G401.6 (cell line): ENCODE measurements around the gene RAPSN.

Source experiments
- FAIRE-seq: peaks from 2 replicates; lab custom pipeline; 2012; peaks lifted over from hg19 to GRCh38; lab: Jason Lieb, UNC

The RAPSN gene

DNA sequence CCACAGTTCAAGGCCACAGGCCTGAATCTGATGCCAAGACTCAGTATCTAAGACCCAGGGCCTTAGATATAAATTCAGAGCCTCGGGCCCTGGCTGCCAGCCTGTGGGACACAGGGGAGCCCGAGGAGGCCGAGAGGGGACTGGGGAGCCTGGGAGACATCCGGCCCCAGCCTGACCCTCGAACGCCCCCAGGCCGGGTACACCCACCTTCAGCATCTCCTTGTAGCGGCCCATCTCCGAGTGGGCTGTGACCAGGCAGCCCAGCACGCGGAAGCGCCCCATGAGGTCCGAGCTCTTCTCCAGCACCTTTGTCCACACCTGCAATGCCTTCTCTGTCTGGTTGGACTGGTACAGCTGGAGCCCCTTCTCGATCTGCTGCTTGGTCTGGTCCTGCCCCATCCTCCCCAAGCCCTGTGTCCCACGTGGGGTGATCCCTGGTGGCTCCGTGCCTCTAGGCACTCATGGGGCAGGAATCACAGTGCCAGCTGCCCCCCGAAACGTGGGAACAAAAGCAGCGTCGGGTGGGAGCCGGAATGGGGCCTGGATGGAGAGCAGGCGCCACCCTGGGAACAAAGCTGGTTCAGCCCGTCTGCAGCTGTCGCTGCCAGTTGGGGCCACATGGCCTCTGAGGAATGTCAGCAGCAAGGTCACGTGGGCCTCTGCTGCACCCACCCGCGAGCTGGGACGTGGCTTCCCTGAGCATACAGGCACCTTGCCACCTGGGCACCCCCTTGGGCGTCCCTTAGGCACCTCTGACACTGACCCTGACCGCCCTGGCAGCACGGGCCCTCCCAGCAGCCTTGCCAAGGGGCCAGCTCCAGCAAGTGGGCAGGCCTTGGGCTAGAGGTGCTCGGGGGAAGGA is at the start of gene RAPSN:
Gene RAPSN, minus strand, starts transcription at position 571 of the 862 bp plus-strand sequence. Its CDS starts 172 bp downstream, at position 399.
- no peak for FAIRE-seq

DNA sequence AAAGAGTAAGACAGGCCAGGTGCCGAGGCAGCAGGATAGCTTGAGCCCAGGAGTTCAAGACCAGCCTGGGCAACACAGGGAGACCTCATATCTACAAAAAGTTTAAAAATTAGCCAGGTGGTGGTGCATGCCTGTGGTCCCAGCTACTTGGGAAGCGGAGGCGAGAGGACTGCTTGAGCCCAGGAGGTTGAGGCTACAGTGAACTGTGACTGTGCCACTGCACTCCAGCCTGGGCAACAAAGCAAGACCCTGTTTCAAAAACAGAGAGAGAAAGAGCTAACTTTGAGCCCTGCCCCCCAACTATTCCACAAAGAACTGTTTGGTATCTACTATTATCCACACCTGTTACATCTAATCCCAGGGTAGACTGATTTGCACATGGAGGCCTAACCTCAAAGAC is 49.2 kb upstream of the RAPSN start:
- no peak for FAIRE-seq

DNA sequence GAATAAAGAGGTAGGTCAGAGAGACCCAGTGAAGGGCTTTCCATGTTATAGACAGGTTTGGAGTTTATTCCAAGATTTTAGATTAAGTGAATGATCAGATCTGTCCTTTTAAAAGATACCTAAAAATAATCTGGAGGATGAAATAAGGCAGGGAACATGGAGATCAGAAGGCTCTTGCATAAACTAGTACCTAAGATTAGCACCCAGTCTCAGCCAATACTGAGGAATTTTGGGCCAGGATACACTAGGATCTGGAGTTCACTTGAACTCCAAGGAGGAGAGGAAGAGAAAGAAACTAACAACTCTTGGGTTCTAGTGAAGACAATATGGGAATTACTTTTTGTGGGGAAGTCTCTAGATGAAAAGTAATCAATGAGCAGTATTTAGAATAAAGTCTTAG is 47.9 kb upstream of the RAPSN start:
- FAIRE-seq, result no peak

DNA sequence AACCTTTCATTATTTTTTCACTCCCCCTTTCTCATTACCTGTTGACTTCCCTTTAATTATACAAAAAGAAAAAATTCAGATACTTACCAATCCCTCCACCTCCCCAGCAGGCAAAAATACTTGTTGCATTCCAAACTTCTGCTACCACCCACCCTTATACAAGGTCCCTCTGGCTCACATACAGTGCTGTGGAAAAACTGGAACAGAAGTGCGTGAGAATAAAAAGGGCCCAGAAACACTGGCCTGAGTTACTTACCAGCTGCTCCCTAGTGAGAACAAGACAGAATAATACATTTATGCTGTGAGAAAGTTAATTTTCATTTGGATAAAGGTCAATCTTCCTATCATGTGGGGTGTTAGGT is 46.9 kb upstream of the RAPSN start:
- FAIRE-seq, result no peak

DNA sequence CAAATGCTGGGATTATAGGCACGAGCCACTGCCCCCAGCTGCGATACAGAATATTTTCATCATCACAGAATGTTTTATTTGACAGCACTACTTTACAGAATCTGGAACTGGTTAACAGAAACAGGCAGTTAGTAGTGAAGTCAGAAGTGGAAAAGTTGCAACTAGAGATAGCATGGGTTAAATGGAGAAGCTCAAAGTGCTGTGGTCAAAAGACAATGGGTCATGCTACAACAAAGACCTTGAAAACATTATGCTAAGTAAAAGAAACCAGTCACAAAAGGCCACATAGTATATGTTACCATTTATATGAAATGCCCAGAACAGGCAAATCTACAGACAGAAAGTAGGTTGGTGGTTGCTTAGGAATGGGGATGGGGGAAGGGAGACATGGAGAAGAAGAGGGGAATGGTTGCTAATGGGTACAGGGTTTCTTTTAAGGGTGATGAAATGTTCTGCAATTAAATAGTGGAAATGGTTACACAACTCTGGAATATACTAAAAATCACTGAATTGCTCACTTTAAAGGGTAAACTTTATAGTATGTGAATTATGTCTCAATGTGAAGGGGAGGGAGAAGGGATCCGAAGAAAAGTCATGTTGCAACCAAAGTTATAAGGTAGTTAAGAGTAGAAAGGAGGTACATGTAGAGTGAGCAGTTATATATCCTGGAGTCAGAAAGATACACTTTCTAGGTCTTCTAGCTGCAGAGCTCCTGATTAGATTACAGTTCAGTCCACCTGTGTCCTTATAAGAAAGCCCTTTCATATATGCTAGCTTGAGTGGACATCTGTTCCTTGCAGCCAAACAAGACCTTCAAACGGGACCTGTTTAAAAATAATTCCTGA is 46.3 kb upstream of the RAPSN start:
- no peak for FAIRE-seq

DNA sequence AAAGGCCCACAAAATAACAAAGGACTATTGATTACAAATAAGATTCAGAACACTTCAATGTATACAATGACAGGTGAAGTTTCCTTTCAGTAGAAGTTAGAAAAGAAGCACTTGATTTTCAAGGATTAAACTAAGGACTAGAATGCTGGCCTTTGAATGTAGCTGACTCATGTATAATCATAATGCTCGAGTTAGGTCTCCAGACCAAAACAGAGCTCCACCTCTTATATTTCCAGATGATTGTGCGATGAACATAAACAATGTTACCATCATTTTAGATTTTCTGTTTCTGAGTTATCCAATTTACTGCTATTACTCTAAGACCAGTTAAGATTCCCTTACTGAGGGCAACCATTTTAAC is 40.4 kb upstream of the RAPSN start:
- no peak for FAIRE-seq

DNA sequence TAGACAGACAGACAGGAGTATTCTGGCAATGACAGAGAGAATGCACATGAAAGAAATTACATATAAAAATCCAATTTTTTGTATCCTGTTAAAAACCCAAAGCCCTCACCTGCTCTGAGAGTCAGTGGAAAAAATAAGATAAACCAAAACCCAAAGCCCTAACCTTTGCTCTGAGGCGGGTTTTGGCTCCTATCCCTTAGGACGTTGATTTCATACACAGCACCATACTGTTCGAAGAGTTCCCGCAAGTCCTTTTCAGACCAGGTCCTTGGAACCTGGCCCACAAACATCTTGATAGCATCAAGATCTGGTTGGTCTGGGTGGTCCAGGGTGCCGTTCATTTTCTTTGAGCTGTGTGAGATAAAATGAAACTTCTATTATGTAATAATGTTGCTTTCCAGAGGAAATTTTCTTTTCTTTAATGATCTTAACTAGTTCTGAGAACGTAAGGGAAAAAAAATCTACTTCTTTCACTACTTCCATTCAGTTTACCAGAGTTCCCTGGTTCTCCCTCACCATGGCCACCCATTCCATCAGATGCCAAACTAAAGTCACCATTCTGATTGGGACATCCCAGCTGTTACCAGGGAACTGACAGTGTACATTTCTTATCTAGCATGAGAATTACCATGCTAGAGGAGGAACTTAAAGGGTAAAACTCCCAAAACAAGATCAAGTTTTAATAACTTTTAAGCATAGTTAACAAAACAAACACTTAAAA is 39.9 kb upstream of the RAPSN start:
- no peak for FAIRE-seq

DNA sequence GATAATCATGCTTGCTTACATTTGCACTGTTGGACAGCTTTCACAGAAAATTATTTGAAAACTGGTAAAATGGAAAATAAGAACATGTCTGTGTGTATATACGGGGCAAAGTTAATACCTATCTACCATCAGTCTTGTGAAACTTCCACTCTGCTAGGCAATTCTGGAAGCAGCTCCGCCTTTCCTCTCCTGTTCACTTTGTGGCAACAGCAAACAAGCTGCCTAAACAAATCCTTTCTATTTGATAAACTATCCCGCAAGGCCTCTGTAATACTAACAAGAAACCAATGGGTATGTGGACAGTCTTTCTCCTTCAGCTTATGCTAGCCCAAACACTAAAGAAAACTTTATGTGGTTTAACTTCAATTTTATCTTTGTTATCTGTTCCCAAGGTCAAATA is 39.2 kb upstream of the RAPSN start:
- no peak for FAIRE-seq

DNA sequence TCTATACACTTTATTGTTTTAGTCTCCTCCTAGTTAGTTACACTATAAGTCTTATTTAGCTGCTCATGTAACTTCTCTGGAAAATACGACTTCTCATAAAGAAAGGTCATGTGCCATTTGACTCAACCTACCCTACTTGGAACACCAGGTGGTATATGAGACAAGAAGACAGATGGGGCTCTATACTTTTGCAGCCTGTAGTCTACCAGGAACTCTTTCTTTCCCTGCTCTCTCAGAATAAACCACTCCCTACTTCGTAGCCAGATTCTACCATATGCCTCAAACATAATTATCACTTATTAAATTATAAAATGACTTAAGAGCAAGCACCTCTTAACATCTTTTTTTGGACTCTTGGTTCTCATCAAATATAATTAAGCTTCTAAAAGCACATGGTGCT is 38.5 kb upstream of the RAPSN start:
- no peak for FAIRE-seq

DNA sequence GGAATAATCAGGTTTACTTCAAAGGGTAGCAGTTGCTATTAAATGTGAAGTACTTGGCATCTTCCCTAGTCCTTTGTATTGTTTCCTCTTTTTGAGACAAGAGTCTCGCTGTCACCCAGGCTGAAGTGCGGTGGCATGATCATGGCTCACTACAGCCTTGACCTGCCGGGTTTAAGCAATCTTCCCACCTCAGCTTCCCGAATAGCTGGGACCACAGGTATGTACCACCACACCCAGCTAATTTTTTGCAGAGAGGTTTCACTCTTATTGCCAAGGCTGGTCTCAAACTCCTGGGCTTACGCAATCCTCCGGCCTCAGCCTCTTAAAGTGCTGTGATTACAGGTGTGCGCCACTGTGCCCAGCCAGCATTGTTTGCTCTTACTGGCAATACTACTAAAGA is 36.2 kb upstream of the RAPSN start:
- no peak for FAIRE-seq

DNA sequence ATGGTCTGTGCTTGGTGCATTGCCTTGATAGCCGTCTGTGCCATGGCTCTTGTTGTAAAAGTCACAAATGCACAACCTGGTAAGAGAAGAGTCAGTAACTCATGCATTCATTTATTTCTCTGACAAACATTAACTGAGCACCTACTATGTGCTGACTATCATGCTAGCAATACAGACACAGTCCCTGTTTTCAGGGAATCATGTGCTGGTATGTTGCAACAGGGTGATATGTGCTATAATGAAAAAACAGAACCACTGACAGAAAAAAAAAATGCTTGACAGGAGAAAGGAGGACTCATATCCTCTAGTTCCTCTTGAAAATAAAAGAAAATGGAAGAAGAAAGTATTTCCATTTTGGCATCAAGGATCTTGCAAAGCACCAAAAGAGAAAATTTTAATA is 34.5 kb upstream of the RAPSN start:
- FAIRE-seq, result no peak

DNA sequence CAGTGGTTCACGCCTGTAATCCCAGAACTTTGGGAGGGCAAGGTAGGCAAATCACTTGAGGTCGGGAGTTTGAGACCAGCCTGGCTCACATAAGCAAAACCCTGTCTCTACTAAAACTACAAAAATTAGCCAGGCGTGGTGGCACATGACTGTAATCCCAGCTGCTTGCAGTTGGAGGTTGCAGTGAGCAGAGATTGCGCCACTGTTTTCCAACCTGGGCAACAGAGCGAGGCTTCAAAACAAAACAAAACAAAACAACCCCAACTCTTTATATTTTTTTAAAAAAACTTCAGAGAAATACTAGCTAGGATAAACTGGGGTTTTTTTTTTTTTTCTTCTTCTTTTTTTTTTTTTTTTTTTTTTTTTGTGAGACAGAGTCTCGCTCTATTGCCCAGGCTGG is 31.8 kb upstream of the RAPSN start:
- no peak for FAIRE-seq

DNA sequence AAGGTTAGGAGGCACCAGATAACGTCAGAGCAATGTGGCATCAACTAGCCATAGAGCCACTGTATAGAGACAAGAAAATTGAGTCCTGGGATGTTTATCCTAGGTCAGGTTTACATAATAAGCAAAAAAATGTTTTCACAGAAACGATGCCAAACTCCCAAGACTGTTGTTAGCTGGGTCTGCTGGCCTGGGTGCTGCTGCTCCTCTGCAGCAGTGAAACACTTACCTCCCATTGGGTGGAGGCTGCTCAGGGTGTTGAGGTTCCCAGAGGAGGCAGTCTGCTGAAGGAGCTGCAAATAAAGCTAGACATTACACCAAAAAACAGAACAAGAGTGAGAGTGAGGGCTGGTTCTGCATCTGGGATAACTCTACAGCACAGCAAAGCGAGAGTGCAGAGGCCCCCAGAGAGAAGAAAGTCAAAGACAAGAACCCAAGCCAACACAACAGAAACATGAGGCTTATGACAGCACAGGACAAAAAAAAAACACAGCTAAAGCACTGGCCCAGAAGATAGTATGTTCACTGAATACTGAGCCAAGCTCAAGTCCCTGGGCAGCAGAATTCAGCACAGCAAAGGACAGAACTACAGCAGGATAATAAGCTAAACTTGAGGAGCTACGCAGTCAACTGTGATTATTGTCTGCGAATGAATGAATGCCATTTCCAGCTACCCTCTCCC is 29.9 kb upstream of the RAPSN start:
- FAIRE-seq, result no peak

DNA sequence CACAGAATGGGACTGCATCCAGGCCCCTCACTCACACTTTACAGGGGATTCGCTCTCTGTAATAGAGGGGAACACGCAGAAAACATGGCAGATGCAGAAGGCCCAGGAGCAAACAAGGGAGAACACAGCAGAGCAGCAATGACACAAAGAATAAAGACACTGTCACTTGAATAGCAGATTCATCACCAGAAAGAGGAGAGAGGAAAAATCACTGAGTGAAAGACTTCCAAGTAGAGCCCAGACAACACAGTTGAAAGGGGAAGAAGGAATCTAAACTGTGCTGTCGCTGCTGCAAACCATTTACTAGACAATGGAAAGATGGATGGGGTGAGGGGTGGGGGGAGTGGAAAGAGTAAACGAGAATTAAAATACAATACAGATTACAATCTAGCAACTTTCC is 28.8 kb upstream of the RAPSN start:
- FAIRE-seq, result no peak

DNA sequence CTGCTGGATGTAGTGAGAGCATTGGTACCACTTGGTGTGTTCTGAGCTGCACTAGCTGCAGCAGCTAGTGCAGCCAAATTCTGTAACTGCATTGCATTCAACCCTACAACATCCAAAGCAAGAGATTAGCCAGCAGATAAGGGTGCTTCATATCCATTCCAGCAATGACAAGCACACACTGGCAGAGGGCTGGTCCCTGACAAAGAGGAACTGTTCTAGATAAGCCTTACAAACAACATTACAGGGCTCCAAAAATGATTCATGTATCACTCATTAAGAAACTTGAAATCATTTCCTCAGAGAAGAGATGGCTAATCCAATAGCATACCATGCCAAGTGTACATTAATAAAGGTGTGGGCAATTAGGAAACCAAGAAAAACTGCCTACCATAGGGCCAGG is 28.4 kb upstream of the RAPSN start:
- no peak for FAIRE-seq

DNA sequence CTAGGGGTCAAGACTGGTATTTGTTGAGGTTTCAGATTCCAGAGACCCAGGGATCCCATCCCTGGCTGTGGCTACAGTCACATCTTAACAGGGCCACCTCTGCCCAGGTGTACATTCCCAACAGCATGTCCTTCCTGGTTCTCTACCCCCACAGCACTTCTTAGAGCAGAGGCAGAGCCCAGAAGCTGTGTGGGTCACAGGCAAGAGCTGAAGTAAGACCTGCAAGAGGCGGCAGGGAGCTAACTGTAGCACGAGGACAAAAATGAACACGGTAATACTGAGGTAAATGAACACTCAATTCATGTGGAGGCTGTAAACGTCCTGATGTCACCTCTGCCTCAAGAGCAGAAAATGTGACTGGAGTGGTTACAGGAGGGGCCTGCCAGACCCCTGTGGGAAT is 21.7 kb upstream of the RAPSN start:
- no peak for FAIRE-seq

DNA sequence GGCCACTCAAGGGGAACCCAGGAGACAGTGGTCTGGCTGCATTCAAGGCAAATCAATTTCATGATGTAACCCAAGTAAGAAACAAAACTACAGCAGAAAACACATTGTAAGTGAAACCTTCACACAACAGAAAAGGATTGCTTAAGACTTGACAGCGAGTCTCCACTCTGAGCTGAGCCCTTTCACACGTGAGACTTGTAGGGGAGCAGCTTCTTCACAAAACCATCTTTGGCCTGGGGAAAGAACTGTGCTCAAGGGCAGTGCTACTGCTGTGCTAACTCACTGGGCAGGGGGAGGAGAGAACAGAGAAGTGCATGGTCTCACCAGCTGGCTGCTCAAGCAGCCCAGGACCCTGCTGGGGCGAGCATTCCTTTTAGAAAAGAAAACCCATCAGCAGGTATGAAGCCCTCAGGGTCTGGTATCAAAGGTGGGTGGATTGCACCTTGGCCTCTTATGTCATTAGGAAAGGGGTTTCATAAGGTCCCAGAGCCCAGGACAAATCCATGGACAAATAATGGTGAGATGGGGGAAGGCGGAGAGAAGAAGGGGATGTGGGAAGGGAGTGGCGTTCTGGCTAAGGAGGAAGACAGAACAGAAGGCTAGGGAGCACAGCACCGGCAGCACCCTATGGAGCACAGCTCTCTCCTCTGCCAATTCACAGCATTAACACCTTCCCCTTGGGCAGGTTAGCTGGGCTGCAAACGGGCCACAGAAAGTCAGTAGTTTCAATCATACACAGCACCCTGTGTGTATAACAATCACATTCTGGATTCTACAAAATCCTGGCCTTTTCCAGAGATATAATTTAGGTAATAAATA is 20.6 kb upstream of the RAPSN start:
- no peak for FAIRE-seq

DNA sequence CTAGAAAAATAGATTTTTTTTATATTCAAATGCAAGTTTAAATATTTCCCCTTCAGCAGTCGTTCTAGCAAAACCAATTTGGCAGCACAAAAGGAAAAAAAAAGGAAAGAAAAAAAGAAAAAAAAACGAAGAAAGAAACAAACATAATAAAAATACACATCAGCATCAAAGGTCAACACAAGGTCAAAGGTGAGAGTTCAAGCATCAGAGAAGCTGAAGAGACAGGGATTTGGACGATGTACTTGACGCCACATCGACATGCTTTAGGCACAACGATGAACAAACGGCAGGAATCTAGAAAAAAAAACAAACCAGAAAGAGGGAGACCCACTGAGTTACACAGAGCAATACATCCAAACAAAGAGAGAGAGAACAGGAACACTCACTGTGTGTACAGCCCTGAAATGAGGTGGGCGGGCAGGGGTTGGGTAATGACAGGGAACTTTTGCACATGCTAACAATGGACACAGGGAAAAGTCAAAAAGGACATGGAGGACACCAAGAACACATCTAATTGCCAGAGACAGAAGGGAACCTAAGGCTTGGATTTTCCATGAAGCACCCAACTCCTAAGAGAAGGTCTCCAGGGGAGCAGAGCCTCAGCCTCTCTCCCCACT is 19.8 kb upstream of the RAPSN start:
- FAIRE-seq, result no peak

DNA sequence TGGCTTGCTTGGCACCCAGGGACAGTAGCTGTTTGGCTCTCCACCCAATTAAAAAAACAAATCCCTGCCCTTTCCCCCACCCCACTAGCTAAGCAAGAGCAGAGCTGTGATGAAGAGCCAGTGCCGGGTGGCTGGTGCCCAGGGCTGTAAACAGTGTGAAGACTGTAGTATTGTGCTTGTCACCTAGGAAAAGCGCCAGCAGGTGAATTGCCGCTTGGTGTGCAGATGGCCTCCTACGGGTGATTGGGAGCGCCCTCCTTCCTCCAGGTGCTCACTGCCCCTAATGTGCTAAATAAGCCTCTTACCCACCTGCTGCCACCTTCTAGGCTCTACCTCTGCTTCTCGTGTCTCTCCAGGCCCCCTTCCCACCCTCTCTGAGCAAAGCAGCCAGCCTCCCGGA is 18.4 kb upstream of the RAPSN start:
- FAIRE-seq, result no peak

DNA sequence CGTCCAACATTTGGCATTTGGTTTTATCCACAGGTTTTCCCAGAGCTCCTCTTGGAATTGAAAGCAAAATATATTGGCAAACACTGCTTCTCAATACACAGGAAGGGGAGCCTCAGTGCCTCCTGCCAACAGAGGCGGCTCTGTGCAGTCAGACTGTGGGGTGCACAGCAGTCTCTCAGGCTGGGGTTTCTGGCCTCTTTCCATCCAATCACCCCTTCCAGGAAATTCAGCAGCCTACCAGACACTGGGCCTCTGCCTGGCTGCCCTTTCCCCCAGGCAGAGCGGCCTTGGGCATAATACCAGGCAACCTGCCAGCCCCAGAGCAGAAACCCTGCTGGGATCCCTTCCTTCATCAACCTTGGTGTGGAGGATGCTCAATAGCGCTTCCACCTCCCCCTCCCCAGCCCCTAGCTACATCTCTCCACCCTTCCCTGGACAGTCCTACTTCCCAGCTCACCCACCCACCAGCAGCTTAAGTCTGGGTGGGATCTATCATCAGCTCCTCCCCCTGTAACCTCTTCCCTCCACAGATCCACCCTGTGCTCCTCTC is 17.8 kb upstream of the RAPSN start:
- no peak for FAIRE-seq

DNA sequence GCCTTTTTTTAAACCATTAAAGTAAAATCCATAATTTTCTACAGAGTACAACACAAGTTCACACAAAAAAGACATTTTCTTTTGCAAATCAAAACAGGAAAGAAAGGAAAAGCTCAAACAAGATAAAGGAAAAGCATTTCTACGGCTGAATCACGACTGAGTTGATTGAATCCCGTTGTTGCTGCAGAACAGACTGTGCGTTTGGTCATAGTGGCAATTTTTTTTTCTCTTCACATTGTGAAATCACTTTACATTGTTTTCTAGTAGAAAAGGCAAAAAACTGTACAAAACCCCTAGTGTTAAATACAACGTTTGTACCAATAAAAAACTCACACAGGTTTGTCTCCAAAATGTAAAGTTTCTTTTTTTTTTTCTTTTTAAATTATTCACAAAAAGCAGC is 17.3 kb upstream of the RAPSN start:
- no peak for FAIRE-seq
